MM.1S (cell line): ENCODE results near the gene NSUN6.

Source experiments
- CTCF ChIP-seq: fragments of 300-600 bp; sonication (generic); IDR thresholded peaks from 2 replicates; pipeline ENCODE4 v1.5.1; 2016; ENCODE audit warnings: antibody characterized with exemption, low read length, mixed read lengths
- EZH2 ChIP-seq: fragments of 300-600 bp; sonication (generic); optimal IDR thresholded peaks from 2 replicates; pipeline ENCODE3; 2017; ENCODE audit warnings: low read depth, mild to moderate bottlenecking, antibody characterized with exemption, low read length, mixed read lengths
- EZH2phosphoT487 ChIP-seq: fragments of 300-600 bp; sonication (generic); IDR thresholded peaks from 2 replicates; pipeline ENCODE4 v1.6.1; 2018; ENCODE audit warnings: antibody characterized with exemption, low read length

- no peak for TF ChIP-seq CTCF
- no peak for TF ChIP-seq EZH2
- no peak for TF ChIP-seq EZH2phosphoT487
Observed at GRCh38 chr10:18576586-18576985, 74.8 kb downstream of the NSUN6 start.
